Endothelial cell of umbilical vein (primary cell): Measurements from ENCODE around the gene INMT.

Experiments
- CTCF ChIP-seq, 2 donors: IDR thresholded peaks; 1 replicate in 1 of 2; 2 replicates in 1 of 2; pipeline ENCODE4 v1.5.1; 2011; ENCODE audit warnings: low read length in 2 of 2, mild to moderate bottlenecking in 2 of 2, moderate library complexity in 2 of 2, control low read depth in 1 of 2, inconsistent platforms in 1 of 2, low read depth in 1 of 2; ENCODE audit not compliant: insufficient read depth in 1 of 2; ENCODE audit errors: extremely low read depth in 1 of 2
- EZH2 ChIP-seq: IDR thresholded peaks from 2 replicates; pipeline ENCODE4 v1.6.1; 2012; ENCODE audit warnings: borderline replicate concordance, low read depth, mild to moderate bottlenecking, moderate library complexity, low read length, inconsistent platforms; ENCODE audit not compliant: severe bottlenecking
- JUN ChIP-seq: IDR thresholded peaks from 2 replicates; pipeline ENCODE4 v1.6.1; 2011; ENCODE audit warnings: borderline replicate concordance, low read depth; ENCODE audit not compliant: insufficient read length, insufficient read depth
- MAX ChIP-seq: IDR thresholded peaks from 2 replicates; pipeline ENCODE4 v1.6.1; 2011; ENCODE audit not compliant: insufficient read depth, insufficient read length
- MYC ChIP-seq: IDR thresholded peaks from one replicate; pipeline ENCODE4 v1.6.1; 2011; ENCODE audit warnings: mild to moderate bottlenecking, low read depth, low read length
- POLR2A ChIP-seq: IDR thresholded peaks from 2 replicates; pipeline ENCODE4 v1.6.1; 2012; ENCODE audit warnings: low read depth, mild to moderate bottlenecking, control low read depth, low read length
- POLR2AphosphoS5 ChIP-seq: IDR thresholded peaks from 2 replicates; pipeline ENCODE4 v1.6.1; 2012; ENCODE audit warnings: low read depth, mild to moderate bottlenecking, control low read depth, low read length, moderate library complexity; ENCODE audit not compliant: insufficient read depth

- TF ChIP-seq POLR2AphosphoS5 (peak; percentile 83), CTCF (IDR thresholded peaks at IDR 0.05; ENCODE audit: extremely low read depth in 1 of 2, insufficient read depth in 1 of 2, low read depth in 1 of 2, low read length in 2 of 2) (no peak), JUN (peak; percentile 35), POLR2A (no peak), EZH2 (no peak), MAX (no peak), MYC (no peak)
Observed at GRCh38 chr7:30804078-30804661, 52.2 kb downstream of the INMT start.
